Activated B cell treated with CpG ODN at 0.5 μM for 24 hours (primary cell): ENCODE results near the gene IZUMO4. TPM values are rescaled to one million over a fixed set of nuclear protein-coding genes. Genes with fewer than 3 reads are reported as not detected.

Experiments
- total RNA-seq: library from RNA; stranded (reverse); gene quantifications from 2 replicates; pipeline ENCODE4 v1.2.3, GENCODE V29; 2022

IZUMO4 gene
- total RNA-seq, 1 donor from 2014 or later: 78.6 TPM

Other genes starting within 250 kb of the IZUMO4 start
- gene REXO1, start 248.4 kb upstream of the IZUMO4 start, total RNA-seq: 56.3 and 69.6 TPM in 2 replicates
- gene KLF16, start 233.3 kb upstream of the IZUMO4 start, total RNA-seq: 21.5 and 25.2 TPM in 2 replicates
- 57.4 and 64.3 TPM in 2 replicates for gene ABHD17A, start 211.4 kb upstream of the IZUMO4 start, total RNA-seq
- gene ADAT3, start 191.5 kb upstream of the IZUMO4 start, total RNA-seq: 8.5 and 14.1 TPM in 2 replicates
- 47.6 and 59.7 TPM in 2 replicates for gene SCAMP4, start 191.5 kb upstream of the IZUMO4 start, total RNA-seq
- gene CSNK1G2, start 155.7 kb upstream of the IZUMO4 start, total RNA-seq: 83.1 and 89.1 TPM in 2 replicates
- gene BTBD2, start 81.2 kb upstream of the IZUMO4 start, total RNA-seq: 55.1 and 57.3 TPM in 2 replicates
- 1,134 and 1,197 TPM in 2 replicates for gene MKNK2, start 45.7 kb upstream of the IZUMO4 start, total RNA-seq
- 179 and 189 TPM in 2 replicates for gene MOB3A, start 589 bp upstream of the IZUMO4 start, total RNA-seq
- gene AP3D1, start 54.7 kb downstream of the IZUMO4 start, total RNA-seq: 97.2 and 109 TPM in 2 replicates
- 55.0 and 65.2 TPM in 2 replicates for gene DOT1L, start 67.0 kb downstream of the IZUMO4 start, total RNA-seq
- 74.4 and 74.9 TPM in 2 replicates for gene PLEKHJ1, start 139.4 kb downstream of the IZUMO4 start, total RNA-seq
- 107 and 117 TPM in 2 replicates for gene SF3A2, start 139.9 kb downstream of the IZUMO4 start, total RNA-seq
- gene AMH, start 152.4 kb downstream of the IZUMO4 start, total RNA-seq: 2.8 and 4.8 TPM in 2 replicates
- gene JSRP1, start 159.5 kb downstream of the IZUMO4 start, total RNA-seq: 0.31 and 0.54 TPM in 2 replicates
- 0.09 TPM in 1 of 2 replicates, not detected in the other for gene PEAK3, start 185.3 kb downstream of the IZUMO4 start, total RNA-seq
- 0.88 and 1.4 TPM in 2 replicates for gene LINGO3, start 211.2 kb downstream of the IZUMO4 start, total RNA-seq
- gene LSM7, start 231.7 kb downstream of the IZUMO4 start, total RNA-seq: 149 and 152 TPM in 2 replicates
- 112 and 142 TPM in 2 replicates for gene SPPL2B, start 231.8 kb downstream of the IZUMO4 start, total RNA-seq